ENCODE measurements around the gene PABPN1L.

DNA sequence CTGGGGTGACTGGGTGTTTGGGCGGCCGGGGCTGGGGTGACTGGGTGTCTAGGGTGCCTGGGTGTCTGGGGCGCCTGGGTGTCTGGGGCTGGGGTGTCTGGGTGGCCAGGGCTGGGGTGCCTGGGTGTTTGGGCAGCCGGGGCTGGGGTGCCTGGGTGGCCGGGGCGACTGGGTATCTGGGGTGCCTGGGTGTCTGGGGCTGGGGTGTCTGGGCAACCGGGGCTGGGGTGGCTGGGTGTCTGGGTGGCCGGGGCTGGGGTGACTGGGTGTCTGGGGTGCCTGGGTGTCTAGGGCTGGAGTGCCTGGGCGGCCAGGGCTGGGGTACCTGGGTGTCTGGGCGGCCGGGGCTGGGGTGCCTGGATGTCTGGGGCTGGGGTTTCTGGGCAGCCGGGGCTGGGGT lies 41.3 kb downstream of the PABPN1L start:
- TF ChIP-seq, protein P1, sequence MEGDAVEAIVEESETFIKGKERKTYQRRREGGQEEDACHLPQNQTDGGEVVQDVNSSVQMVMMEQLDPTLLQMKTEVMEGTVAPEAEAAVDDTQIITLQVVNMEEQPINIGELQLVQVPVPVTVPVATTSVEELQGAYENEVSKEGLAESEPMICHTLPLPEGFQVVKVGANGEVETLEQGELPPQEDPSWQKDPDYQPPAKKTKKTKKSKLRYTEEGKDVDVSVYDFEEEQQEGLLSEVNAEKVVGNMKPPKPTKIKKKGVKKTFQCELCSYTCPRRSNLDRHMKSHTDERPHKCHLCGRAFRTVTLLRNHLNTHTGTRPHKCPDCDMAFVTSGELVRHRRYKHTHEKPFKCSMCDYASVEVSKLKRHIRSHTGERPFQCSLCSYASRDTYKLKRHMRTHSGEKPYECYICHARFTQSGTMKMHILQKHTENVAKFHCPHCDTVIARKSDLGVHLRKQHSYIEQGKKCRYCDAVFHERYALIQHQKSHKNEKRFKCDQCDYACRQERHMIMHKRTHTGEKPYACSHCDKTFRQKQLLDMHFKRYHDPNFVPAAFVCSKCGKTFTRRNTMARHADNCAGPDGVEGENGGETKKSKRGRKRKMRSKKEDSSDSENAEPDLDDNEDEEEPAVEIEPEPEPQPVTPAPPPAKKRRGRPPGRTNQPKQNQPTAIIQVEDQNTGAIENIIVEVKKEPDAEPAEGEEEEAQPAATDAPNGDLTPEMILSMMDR (IDR thresholded peaks at IDR 0.05; ENCODE audit: low read depth, low read length, poor library complexity, severe bottlenecking) = no peak
- TF ChIP-seq EZH2phosphoT487 (IDR thresholded peaks at IDR 0.05; ENCODE audit: borderline replicate concordance, low read length) = no peak

Measured in DOHH2 (cell line).